MM.1S (cell line): ENCODE measurements around the gene ANKDD1A.

Source experiments
- DNase-seq: peaks from one replicate; pipeline ENCODE4 v3.0.0-alpha.2; 2015
- H2AFZ ChIP-seq: fragments of 300-600 bp; sonication (generic); 2 replicates; pipeline ENCODE4 v1.6.0; 2016; ENCODE audit warnings: antibody characterized with exemption, low read length
- H3F3A ChIP-seq: fragments of 300-600 bp; sonication (generic); 2 replicates; pipeline ENCODE4 v1.6.1; 2016; ENCODE audit warnings: mild to moderate bottlenecking, antibody characterized with exemption, low read length, moderate library complexity, mixed read lengths; ENCODE audit not compliant: insufficient read depth
- H3K27ac ChIP-seq: fragments of 300-600 bp; sonication (generic); 2 replicates; pipeline ENCODE4 v1.5.1; 2016; ENCODE audit warnings: mild to moderate bottlenecking, low read length
- H3K27me3 ChIP-seq: fragments of 300-600 bp; sonication (generic); replicated peaks from 2 replicates; pipeline ENCODE4 v1.6.0; 2016; ENCODE audit warnings: low read length; ENCODE audit not compliant: insufficient read depth
- H3K36me3 ChIP-seq: fragments of 300-600 bp; sonication (generic); replicated peaks from 2 replicates; pipeline ENCODE4 v1.6.1; 2016; ENCODE audit warnings: mild to moderate bottlenecking, low read length, mixed read lengths; ENCODE audit not compliant: insufficient read depth
- H3K4me1 ChIP-seq: fragments of 300-600 bp; sonication (generic); 2 replicates; pipeline ENCODE4 v1.6.1; 2016; ENCODE audit warnings: low read length, mixed read lengths
- H3K4me2 ChIP-seq: fragments of 300-600 bp; sonication (generic); 2 replicates; pipeline ENCODE4 v1.6.0; 2016; ENCODE audit warnings: low read depth, low read length
- H3K4me3 ChIP-seq: fragments of 300-600 bp; sonication (generic); 2 replicates; pipeline ENCODE4 v1.5.1; 2016; ENCODE audit warnings: low read length, mixed read lengths
- H3K79me2 ChIP-seq: fragments of 300-600 bp; sonication (generic); 2 replicates; pipeline ENCODE4 v1.6.1; 2016; ENCODE audit warnings: mixed run types, low read length, mixed read lengths
- H3K9ac ChIP-seq: fragments of 300-600 bp; sonication (generic); 2 replicates; pipeline ENCODE4 v1.6.1; 2016; ENCODE audit warnings: low read length, mixed read lengths
- H3K9me2 ChIP-seq: fragments of 300-600 bp; sonication (generic); replicated peaks from 2 replicates; pipeline ENCODE4 v1.6.1; 2016; ENCODE audit warnings: mild to moderate bottlenecking, low read length, mixed read lengths; ENCODE audit not compliant: insufficient read depth
- H3K9me3 ChIP-seq: fragments of 300-600 bp; sonication (generic); replicated peaks from 2 replicates; pipeline ENCODE4 v1.6.1; 2016; ENCODE audit warnings: mild to moderate bottlenecking, low read length, mixed read lengths; ENCODE audit not compliant: insufficient read depth
- H4K20me1 ChIP-seq: fragments of 300-600 bp; sonication (generic); 2 replicates; pipeline ENCODE4 v1.6.1; 2016; ENCODE audit warnings: mild to moderate bottlenecking, low read length, moderate library complexity, mixed read lengths; ENCODE audit not compliant: insufficient read depth
- CTCF ChIP-seq: fragments of 300-600 bp; sonication (generic); IDR thresholded peaks from 2 replicates; pipeline ENCODE4 v1.5.1; 2016; ENCODE audit warnings: antibody characterized with exemption, low read length, mixed read lengths
- EZH2 ChIP-seq: fragments of 300-600 bp; sonication (generic); optimal IDR thresholded peaks from 2 replicates; pipeline ENCODE3; 2017; ENCODE audit warnings: low read depth, mild to moderate bottlenecking, antibody characterized with exemption, low read length, mixed read lengths
- EZH2phosphoT487 ChIP-seq: fragments of 300-600 bp; sonication (generic); IDR thresholded peaks from 2 replicates; pipeline ENCODE4 v1.6.1; 2018; ENCODE audit warnings: antibody characterized with exemption, low read length

The ANKDD1A gene

GRCh38 chr15:65004993-65005392 lies 93.3 kb downstream of the ANKDD1A start:
- H3K9me3 ChIP-seq, result no peaks in the 10 kb centered on the region
- DNase-seq, result no peak
- H3K79me2 ChIP-seq, result no peaks in the 10 kb centered on the region
- no peaks in the 10 kb centered on the region for H3K9me2 ChIP-seq
- TF ChIP-seq EZH2phosphoT487 (no peak), CTCF (no peak), EZH2 (no peak)
- no peak overlapping the region for H3K4me2 ChIP-seq
- H3K27ac ChIP-seq, result no peak overlapping the region
- H3K4me1 ChIP-seq, result 0 out of 2 replicates have a peak, but pooled peaks cover 4% of the 10 kb centered on the region
- no peak overlapping the region for H2AFZ ChIP-seq
- no peak overlapping the region for H3K4me3 ChIP-seq
- no peaks in the 10 kb centered on the region for H4K20me1 ChIP-seq
- no peaks in the 10 kb centered on the region for H3K36me3 ChIP-seq
- H3K9ac ChIP-seq, result no peak overlapping the region
- H3F3A ChIP-seq, result no peaks in the 10 kb centered on the region
- no peaks in the 10 kb centered on the region for H3K27me3 ChIP-seq

- no peaks in the 10 kb centered on the region for H3K36me3 ChIP-seq
- 0 out of 2 replicates have a peak, but pooled peaks cover 4% of the 10 kb centered on the region for H3K4me1 ChIP-seq
- H2AFZ ChIP-seq, result no peak overlapping the region
- no peaks in the 10 kb centered on the region for H4K20me1 ChIP-seq
- H3K4me3 ChIP-seq, result no peak overlapping the region
- TF ChIP-seq EZH2 (no peak), EZH2phosphoT487 (no peak), CTCF (no peak)
- H3K79me2 ChIP-seq, result no peaks in the 10 kb centered on the region
- no peak overlapping the region for H3K27ac ChIP-seq
- H3K9me2 ChIP-seq, result no peaks in the 10 kb centered on the region
- H3K9ac ChIP-seq, result no peak overlapping the region
- H3K27me3 ChIP-seq, result no peaks in the 10 kb centered on the region
- no peak for DNase-seq
- no peaks in the 10 kb centered on the region for H3K9me3 ChIP-seq
- no peak overlapping the region for H3K4me2 ChIP-seq
- H3F3A ChIP-seq, result no peaks in the 10 kb centered on the region
Observed at GRCh38 chr15:65006876-65007275, 95.2 kb downstream of the ANKDD1A start.
